Endothelial cell of umbilical vein (primary cell): ENCODE results near the gene BEAN1. TPM values are rescaled to one million over a fixed set of nuclear protein-coding genes. Genes with fewer than 3 reads are reported as not detected.

Source experiments
- BruUV-seq: library from RNA; stranded (reverse); fragments of 400-500 nt; replicated peaks from 2 replicates; lab custom pipeline; 2021; lab: Mats Ljungman, UMichigan
- CTCF ChIA-PET: fragments of 300-600, 350-600 bp; sonication (Branson Sonifier 250); formaldehyde crosslinking; loops from one replicate; lab custom pipeline; 2021; ENCODE audit warnings: antibody characterized with exemption, inconsistent platforms; lab: Charles Lee
- POLR2A ChIA-PET: fragments of 300-600, 350-600 bp; sonication (Branson Sonifier 250); formaldehyde crosslinking; loops from one replicate; lab custom pipeline; 2021; ENCODE audit warnings: antibody characterized with exemption, inconsistent platforms; lab: Charles Lee
- DNase-seq: peaks from one replicate; pipeline ENCODE4 v3.0.0-alpha.2; 2011; ENCODE audit warnings: low read depth, low spot score
- FAIRE-seq: peaks from 2 replicates; lab custom pipeline; 2011; peaks lifted over from hg19 to GRCh38; lab: Jason Lieb, UNC
- H2AFZ ChIP-seq: 2 replicates; pipeline ENCODE4 v1.6.0; 2012; ENCODE audit warnings: low read depth, low read length, control low read depth, inconsistent platforms
- H3K27ac ChIP-seq: 2 replicates; pipeline ENCODE4 v1.5.1; 2011; ENCODE audit warnings: low read depth, mild to moderate bottlenecking, control low read depth, low read length, moderate library complexity; ENCODE audit not compliant: insufficient read depth
- H3K27me3 ChIP-seq, 2 experiments: 2 replicates each; pipeline versions ENCODE4 v1.6.0 to v1.6.1; 2011; ENCODE audit warnings: low read length in 2 of 2, mixed read lengths in 1 of 2; ENCODE audit not compliant: control insufficient read depth in 2 of 2, insufficient read depth in 2 of 2
- H3K36me3 ChIP-seq, 2 experiments: 2 replicates in 1 of 2; 3 replicates in 1 of 2; pipeline ENCODE4 v1.5.1; 2011; ENCODE audit warnings: low read length in 2 of 2, mild to moderate bottlenecking in 1 of 2, moderate library complexity in 1 of 2; ENCODE audit not compliant: control insufficient read depth in 2 of 2, insufficient read depth in 2 of 2; ENCODE audit errors: extremely low read depth in 1 of 2
- H3K4me1 ChIP-seq: 3 replicates; pipeline ENCODE4 v1.5.1; 2011; ENCODE audit warnings: mild to moderate bottlenecking, low read length; ENCODE audit not compliant: control insufficient read depth, insufficient read depth; ENCODE audit errors: extremely low read depth
- H3K4me2 ChIP-seq: 2 replicates; pipeline ENCODE4 v1.6.1; 2011; ENCODE audit warnings: low read length, control low read depth, mixed read lengths; ENCODE audit not compliant: insufficient read depth
- H3K4me3 ChIP-seq, 3 experiments: fragments of 200-600 bp in 1 of 3; sonication (generic), shearing (Covaris generic) in 1 of 3; replicated peaks in 1 of 3; 2 replicates each; pipeline ENCODE4 v1.5.1; 2011 to 2016; ENCODE audit warnings: control low read depth in 3 of 3, low read length in 3 of 3, mild to moderate bottlenecking in 2 of 3, inconsistent platforms in 1 of 3, low read depth in 1 of 3, moderate library complexity in 1 of 3; ENCODE audit not compliant: insufficient read depth in 1 of 3
- H3K79me2 ChIP-seq: 2 replicates; pipeline ENCODE4 v1.6.0; 2012; ENCODE audit warnings: low read length, inconsistent platforms; ENCODE audit not compliant: control insufficient read depth, insufficient read depth
- H3K9ac ChIP-seq: replicated peaks from 2 replicates; pipeline ENCODE3; 2011; ENCODE audit warnings: low read length, control low read depth; ENCODE audit not compliant: insufficient read depth; ENCODE audit errors: extremely low read depth
- H3K9me1 ChIP-seq: replicated peaks from 3 replicates; pipeline ENCODE4 v1.6.0; 2011; ENCODE audit warnings: mild to moderate bottlenecking, low read length; ENCODE audit not compliant: control insufficient read depth, insufficient read depth; ENCODE audit errors: extremely low read depth
- H3K9me3 ChIP-seq: replicated peaks from 2 replicates; pipeline ENCODE4 v1.5.1; 2012; ENCODE audit warnings: low read length, inconsistent platforms; ENCODE audit not compliant: control insufficient read depth, insufficient read depth
- H4K20me1 ChIP-seq: replicated peaks from 2 replicates; pipeline ENCODE3; 2011; ENCODE audit warnings: mild to moderate bottlenecking, low read length; ENCODE audit not compliant: control insufficient read depth, insufficient read depth; ENCODE audit errors: extremely low read depth
- EZH2 ChIP-seq: IDR thresholded peaks from 2 replicates; pipeline ENCODE4 v1.6.1; 2012; ENCODE audit warnings: borderline replicate concordance, low read depth, mild to moderate bottlenecking, moderate library complexity, low read length, inconsistent platforms; ENCODE audit not compliant: severe bottlenecking
- FOS ChIP-seq: IDR thresholded peaks from 2 replicates; pipeline ENCODE4 v1.6.1; 2011; ENCODE audit warnings: mild to moderate bottlenecking, low read length, moderate library complexity, borderline replicate concordance; ENCODE audit not compliant: insufficient read depth
- POLR2A ChIP-seq: IDR thresholded peaks from 2 replicates; pipeline ENCODE4 v1.6.1; 2012; ENCODE audit warnings: low read depth, mild to moderate bottlenecking, control low read depth, low read length
- POLR2AphosphoS5 ChIP-seq: IDR thresholded peaks from 2 replicates; pipeline ENCODE4 v1.6.1; 2012; ENCODE audit warnings: low read depth, mild to moderate bottlenecking, control low read depth, low read length, moderate library complexity; ENCODE audit not compliant: insufficient read depth
- dilution Hi-C: fragments of 300-500 bp; cut with MboI; formaldehyde crosslinking; loops from one replicate; pipeline ENCODE4 v1.15.0; 2019; ENCODE audit warnings: low sequenced_read_pairs; ENCODE audit not compliant: extremely low pct_ligation_motif_present
- intact Hi-C: fragments of 100-400 bp; cut with micrococcal nuclease; formaldehyde crosslinking; loops from one replicate; pipeline ENCODE4 v1.10.0; 2022
- polyA plus RNA-seq, 4 experiments: library from polyadenylated mRNA; depleted of rRNA in 3 of 4; stranded (reverse) in 3 of 4; unstranded in 1 of 4; fragments of >200 nt; gene quantifications; 2 replicates each; pipeline versions ENCODE4 v1.2.1 to v1.2.3, GENCODE V29; 2011 to 2012; ENCODE audit warnings: missing spikeins in 1 of 4
- total RNA-seq: library from RNA; stranded (reverse); gene quantifications from 2 replicates; pipeline ENCODE4 v1.2.3, GENCODE V29; 2021

The BEAN1 gene
- total and polyA plus RNA-seq, 2 donors (not counting 3 experiments of a cell fraction or from before 2014, with no cell fraction given) = not detected

- Histone ChIP-seq H3K9me1 (no peaks in the 10 kb centered on the region), H3K4me1 (peaks cover 2% of the 10 kb centered on the region), H3K9ac (no peak overlapping the region), H4K20me1 (peaks cover 3% of the 10 kb centered on the region), H3K79me2 (peaks cover 83% of the 10 kb centered on the region), H3K4me2 (no peak overlapping the region), H3K27ac (no peak overlapping the region), H3K27me3 (no peaks in the 10 kb centered on the region), H2AFZ (no peak overlapping the region), H3K9me3 (no peaks in the 10 kb centered on the region), H3K36me3 (peaks cover 61 to 69% of the 10 kb centered on the region in 2 experiments), H3K4me3 (no peak overlapping the region)
- dilution Hi-C loops = no loop called here
- DNase-seq (no peak), FAIRE-seq (no peak)
- no TSS peak for BruUV-seq
- CTCF ChIA-PET = interaction anchor here (0.9 to 1.0 kb wide), 2 partner anchors 17 to 31 kb away, joined by 3 read pairs; no protein-coding TSS in a partner anchor
- intact Hi-C loops = no loop called here
- POLR2A ChIA-PET = interaction anchor here (2.1 kb wide), 1 partner anchor 30 kb away, joined by 5 read pairs; no protein-coding TSS in a partner anchor
- TF ChIP-seq EZH2 (no peak), POLR2AphosphoS5 (peak; percentile 3), POLR2A (peak; percentile 40)
Observed at GRCh38 chr16:66389256-66390176, 37.6 kb upstream of the BEAN1 start.

DNA sequence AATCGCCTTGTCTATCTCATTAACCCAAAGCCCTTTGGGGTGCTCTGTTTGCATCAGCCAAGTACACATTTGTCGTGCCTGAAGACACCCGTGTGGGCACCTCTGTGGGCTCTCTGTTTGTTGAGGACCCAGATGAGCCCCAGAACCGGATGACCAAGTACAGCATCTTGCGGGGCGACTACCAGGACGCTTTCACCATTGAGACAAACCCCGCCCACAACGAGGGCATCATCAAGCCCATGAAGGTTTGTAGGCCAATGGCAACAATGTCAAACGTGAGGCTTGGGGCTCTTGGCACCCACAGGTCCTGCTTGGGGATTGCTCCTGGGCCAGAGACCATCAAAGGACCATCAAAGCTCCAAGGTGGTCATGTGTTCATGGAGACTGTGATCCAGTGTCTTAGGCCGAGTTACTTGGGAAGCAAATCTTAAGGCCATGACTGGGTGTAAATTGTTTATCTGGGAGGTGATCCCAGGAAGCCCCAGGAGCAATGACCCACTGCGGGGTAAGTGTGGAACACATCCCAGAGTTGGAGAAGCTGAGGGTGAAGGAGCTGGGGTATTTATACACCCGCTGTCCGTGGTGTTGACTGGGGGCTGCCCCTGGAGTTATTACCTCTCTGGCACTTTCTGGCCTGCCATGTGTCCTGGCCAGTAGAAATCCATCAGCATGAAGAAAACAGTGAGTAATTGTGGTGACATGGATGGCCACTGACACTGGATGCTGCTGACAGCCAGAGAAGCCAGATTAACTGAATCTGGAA is 36.6 kb upstream of the BEAN1 start:
- TF ChIP-seq FOS = no peak
- H3K27ac ChIP-seq = no peak overlapping the region
- no peak overlapping the region for H3K9ac ChIP-seq
- no peaks in the 10 kb centered on the region for H3K4me1 ChIP-seq
- no peak for DNase-seq
- H3K4me3 ChIP-seq = no peak overlapping the region
- H3K36me3 ChIP-seq = peaks cover 61 to 68% of the 10 kb centered on the region in 2 experiments
- H3K27me3 ChIP-seq = no peaks in the 10 kb centered on the region
- no TSS peak for BruUV-seq
- H4K20me1 ChIP-seq = peaks cover 3% of the 10 kb centered on the region
- H3K79me2 ChIP-seq = peaks cover 74% of the 10 kb centered on the region
- intact Hi-C loops = no loop called here
- no peak overlapping the region for H2AFZ ChIP-seq
- no peaks in the 10 kb centered on the region for H3K9me3 ChIP-seq
- ChIA-PET CTCF (interaction anchor here (0.9 to 1.0 kb wide), 2 partner anchors 16 to 32 kb away, joined by 3 read pairs; no protein-coding TSS in a partner anchor), POLR2A (interaction anchor here (2.1 kb wide), 1 partner anchor 31 kb away, joined by 5 read pairs; no protein-coding TSS in a partner anchor)
- dilution Hi-C loops = no loop called here
- H3K4me2 ChIP-seq = no peak overlapping the region
- H3K9me1 ChIP-seq = no peaks in the 10 kb centered on the region
- no peak for FAIRE-seq
